ENCODE measurements around the gene BTBD9.

Gene BTBD9

DNA sequence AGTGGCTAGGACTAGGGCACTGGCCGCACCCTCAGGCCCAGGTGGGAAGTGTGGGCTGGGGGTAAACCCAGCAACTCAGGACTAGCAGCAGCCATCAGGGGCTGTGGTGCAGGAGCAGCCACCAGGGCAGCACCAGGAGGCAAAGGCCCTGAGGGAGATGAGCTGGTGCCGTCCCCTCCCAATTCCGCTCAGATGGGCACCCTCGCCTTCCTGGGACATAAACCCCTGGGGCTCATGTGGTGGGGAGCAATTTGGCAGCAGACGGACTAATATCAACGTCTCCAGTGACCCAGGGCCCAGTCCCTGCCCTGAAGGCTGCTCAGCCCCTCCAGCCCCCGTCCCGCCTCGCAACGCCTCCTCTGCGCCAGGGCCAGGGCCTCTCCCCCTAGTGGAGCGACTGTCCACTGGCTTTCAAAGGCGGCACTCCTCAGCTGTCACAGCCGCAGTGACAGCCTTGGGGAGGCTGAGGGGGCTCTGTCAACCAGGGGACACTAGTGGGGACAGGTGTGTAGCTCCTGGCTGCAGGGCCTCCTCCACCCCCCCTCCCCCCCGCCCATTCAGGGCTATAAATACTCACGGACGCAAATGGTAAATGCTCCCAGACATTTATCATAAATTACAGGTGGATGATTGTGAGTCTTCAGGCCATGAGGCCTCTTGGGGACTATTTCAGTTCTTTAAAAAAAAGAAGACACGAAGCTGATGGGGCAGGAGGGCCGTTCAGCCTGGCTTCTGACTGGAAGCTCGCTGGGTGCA, 470.3 kb downstream of the BTBD9 start:
- no peak for DNase-seq

DNA sequence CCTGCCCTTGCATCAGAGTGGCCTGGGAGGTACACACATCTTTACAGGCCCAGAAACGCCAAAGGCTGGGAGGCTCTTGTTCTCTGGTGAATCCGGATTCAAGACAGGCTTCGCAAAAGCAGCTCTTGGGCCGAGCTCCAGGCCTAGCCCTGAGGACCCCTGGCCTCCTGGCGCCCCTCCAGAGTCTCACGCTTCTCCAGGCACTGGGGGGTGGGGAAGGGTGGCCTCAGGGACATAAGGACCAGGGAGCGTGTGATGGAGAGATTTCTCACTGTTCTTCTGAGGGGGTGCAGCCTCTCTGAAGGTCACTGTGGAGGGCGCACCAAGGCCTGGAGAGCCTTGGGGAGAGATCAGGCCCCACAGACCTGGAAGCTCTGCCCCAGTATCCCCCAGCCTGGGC, 471.0 kb downstream of the BTBD9 start:
- no peak for DNase-seq

DNA sequence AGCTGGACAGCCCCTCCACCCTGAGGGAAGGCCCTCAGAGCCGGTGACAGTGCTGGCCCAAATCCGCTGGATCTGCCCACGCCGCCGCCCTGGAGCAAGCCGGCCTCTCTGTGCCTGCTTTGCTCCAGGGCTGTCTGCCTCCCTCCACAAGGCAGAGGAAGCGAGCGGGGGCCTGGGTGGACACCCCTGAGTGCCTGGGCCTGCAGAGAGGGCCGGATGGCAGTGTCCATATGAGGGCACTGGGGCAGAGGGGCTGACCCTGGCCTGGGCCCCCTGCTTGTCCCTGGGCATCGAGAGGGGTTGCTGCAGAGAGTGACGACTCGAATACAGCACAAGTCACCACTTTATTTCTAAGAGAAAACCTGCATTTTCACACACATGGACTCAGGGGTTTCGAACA, 471.6 kb downstream of the BTBD9 start:
- DNase-seq = no peak

DNA sequence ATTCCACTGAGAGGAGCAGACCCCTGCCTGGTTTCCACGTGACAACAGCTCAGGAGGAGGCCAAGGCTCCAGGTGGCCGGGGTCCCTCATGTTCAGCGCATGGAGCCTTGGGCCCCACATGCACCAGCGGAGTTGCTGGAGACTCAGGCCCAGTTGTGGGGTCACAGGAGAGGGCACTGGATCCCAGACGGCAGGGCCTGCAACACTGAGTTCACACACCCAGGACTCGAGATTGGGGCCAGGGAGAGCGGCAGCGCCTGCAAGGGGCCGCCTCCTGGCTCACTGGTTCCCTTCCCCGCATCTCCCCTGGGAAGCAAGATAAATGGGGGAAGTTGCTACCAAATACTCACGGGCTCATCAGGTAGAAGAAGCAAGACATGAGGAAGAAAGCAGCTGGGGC, 472.1 kb downstream of the BTBD9 start:
- DNase-seq = no peak

DNA sequence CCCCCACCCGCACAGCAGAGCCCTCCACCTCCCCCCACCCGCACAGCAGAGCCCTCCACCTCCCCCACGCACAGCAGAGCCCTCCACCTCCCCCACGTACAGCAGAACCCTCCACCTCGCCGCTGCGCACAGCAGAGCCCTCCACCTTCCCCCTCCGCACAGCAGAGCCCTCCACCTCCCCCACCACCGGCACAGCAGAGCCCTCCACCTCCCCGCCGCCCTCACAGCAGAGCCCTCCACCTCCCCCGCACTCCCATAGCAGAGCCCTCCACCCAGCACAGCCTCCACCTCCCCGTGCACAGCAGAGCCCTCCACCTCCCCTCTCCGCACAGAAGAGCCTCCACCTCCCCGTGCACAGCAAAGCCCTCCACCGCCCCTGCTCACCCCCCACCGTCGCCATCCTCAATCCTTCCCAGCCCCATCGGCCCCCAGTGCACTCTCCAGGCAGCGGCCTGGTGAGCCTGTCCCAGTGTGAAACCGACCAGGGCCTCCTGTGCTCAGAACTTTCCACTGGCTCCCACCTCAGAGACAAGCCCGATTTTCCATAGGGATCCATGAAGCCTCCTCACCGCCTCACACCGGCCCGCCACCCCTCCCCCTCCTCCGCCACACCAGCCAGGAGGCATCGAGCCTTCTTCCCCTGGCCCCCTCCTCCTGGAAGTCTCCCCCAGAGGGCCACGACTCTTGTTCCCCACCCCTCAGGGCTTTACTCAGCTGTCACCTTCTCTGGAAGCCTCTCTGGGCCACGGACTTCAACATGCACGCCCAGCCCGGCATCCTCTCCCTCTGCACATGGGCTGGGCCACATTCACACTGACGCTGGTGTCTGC, 473.1 kb downstream of the BTBD9 start:
- DNase-seq = no peak

DNA sequence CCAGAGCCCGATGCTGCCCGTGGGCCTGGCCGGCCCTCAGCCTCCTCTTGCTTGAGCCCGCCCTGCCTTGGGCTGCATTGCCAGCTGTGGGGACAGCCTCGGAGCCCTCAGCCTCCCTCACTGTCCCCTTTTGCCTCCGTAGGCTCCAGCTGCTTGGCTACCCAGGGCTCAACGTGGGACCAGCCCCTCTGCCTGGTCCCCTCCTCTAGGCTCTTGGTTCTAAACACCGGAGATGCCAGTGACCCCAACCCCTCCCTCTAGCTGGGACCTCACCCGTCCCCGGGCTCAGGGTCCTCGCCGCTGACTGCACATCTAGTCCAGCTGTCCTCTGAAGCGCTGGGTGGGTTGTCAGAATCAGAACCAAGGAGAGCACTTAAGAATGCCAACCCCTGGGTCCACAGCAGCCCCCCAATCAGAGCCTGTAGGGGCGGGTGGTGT, 475.0 kb downstream of the BTBD9 start:
- no peak for DNase-seq

DNA sequence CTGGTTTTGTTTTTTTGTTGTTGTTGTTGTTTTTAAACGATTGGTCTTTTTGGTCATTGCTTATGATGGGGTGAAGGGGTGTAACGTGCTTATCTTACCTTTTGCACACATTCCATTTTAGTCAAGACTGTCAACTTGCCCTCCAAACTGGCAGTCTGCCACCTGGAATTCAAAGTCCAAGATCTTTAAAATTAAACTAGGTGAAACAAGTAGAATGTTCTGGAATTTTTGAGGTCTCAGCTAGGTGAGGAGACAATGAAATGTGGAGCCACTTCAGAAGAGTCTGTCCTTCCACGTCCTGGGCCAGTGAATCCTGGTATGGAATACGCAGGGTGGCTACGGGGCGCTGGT, 475.6 kb downstream of the BTBD9 start:
- DNase-seq = no peak

DNA sequence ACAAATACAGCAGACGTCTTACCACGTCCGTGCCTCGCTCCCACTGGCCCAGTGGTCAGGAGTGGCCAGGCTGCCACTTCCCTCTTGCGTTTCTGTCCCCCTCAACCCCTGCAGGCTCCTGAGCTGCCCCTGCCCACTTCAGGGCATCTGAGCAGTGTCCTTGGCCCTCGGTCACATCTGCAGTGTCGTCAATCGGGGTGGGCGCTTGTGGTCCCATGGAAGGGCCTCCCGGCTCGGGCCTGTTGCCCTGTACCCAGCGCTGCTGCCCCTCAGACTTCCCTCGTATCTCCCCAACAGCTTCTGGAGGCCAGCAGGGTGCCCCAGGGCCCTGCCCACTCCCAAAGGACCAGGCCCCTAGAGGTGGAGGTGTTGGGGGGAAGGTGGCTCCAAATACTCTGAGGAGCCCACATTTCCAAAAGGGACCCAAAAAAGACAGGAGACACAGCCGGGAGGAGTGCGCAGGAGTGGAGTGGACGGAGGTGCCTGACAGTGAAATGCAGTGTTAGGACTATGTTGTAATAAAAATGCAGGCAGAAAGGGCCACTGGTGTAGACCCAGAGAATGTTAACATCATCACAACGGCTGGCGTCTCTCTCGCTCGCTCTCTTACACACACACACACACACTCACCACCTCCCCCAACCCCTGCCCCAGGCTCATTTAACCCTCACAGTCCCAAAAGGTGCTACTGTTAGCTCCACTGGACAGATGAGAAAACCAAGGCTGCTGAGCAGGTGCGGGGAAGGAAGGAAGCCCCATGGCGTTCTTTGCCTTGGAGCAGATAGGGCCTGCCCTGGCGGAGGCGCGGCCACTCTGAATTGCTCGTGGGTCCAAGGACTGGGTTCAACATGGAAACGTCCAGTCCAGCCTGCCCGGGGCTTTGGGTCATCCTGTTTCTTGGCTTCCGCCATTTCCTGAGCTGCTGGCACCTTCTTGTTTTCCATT, 476.3 kb downstream of the BTBD9 start:
- no peak for DNase-seq

DNA sequence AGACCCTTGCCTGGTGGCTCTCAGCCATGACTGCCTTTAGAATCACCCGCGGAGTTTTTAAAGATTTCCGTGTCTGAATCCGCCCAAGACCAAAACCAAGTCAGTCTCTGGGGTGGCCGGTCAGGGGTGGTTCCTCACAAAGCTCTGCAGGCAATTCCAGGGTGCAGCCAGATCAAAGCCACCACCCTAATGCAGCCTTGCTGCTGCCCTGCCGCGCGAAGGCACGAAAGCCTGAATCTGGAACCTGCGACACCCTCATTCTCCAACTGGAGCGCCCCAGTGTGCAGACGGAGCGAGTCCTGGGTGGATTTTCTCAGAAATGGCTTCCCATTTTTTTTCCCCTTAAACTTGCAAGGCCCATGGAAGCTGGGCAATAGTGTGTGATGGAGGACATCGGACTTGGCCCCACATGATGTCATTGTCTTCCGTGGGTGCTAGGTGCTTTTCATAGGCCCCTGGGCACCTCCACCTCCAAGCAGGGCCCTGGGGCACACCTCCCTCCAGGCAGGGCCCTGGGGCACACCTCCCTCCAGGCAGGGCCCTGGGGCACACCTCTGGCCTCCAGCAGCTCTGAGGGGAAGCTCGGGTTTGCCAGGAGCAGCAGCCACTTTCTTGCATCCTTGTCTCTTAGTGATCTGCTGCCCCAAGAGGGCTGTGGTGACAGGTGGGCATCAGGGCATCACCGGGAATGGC, 477.1 kb downstream of the BTBD9 start:
- DNase-seq = no peak

DNA sequence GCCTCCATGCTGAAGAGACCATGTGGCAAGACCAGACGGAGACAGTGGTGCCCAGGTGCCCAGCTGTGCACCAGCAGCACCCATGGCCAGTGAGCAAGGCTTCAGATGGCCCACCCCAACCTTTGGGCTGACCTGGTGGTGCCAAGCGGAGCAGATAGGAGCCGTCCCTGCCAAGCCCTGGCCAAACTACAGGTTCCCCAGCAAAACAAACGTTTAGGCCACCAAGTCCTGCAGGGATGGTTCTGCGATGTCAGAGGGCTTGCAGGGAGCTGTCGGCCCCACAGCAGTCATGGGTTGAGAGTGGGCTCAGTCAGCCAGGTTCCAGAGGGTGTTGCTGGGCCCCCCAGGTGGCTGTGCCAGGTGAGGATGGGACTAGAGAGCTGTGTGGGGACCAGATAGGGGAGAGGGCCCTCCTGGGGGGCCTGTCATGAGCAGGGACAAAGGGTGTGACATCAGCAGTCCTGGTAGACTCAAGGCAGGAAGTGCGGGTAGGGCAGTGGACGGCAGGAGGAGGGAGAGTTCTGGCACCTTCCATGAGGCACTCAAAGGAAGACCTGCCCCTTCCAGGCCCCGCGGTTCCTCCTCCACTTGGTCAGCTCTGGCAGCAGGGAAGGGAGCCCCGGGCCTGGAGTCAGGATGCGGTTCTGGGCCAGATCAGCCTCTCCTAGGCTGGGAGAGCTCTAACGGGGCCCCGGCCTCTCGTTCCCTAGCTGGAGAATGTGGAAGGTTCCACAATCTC, 477.8 kb downstream of the BTBD9 start:
- DNase-seq = no peak

DNA sequence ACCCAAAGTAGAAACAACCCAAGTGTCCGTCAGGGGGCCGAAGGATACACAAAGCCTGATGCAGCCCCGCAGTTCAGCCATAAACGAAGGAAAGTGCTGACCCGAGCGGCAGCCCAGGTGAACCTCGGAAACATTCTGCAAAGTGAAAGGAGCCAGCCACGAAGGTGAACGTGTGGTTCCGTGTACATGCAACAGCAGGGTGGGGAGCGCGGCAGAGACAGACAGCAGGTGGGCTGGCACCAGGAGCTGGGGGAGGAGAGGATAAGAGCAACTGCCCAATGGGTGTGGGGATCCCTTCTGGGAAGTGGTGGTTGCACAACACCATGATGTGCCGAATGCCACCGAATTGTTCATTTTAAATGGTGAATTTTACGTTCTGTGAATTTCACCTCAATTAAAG, 478.4 kb downstream of the BTBD9 start:
- no peak for DNase-seq

DNA sequence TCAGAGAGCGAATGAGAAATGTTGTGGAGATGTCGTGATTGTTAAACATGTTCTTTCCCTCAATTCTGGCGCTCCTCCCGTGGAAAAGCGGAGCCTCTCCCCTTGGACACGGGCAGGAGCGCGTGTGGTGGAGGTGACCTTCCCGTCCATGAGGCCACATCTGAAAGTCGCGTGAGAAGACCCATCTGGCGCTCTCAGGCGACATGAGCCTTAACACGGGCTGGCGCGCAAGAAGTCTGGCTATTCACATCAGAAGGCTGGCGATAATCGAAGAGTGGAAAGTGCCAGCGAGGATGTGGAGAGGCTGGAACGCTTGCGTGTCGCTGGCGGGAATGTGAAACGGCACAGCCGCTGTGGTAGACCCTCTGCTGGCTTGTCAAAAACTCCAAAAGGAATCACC, 478.9 kb downstream of the BTBD9 start:
- DNase-seq = no peak

DNA sequence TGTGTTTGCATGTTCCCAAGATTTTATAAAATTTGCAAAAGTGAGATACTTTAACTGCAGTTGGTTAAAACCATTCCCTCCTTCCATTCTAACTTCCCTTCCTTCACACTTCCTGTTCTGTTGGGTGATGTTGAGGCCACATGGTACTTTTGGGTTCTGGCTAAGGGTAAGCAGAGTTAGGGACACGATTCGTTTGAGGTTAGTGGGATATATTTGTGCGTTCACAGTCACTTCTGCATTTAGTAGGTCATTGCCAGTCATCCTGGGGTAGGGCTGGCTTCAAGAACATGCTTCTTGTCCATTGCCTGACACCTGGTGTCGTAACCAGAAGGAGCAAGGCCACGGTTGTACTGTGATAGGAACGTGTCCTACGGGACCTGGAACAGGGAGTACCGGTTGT, 480.1 kb downstream of the BTBD9 start:
- no peak for DNase-seq

DNA sequence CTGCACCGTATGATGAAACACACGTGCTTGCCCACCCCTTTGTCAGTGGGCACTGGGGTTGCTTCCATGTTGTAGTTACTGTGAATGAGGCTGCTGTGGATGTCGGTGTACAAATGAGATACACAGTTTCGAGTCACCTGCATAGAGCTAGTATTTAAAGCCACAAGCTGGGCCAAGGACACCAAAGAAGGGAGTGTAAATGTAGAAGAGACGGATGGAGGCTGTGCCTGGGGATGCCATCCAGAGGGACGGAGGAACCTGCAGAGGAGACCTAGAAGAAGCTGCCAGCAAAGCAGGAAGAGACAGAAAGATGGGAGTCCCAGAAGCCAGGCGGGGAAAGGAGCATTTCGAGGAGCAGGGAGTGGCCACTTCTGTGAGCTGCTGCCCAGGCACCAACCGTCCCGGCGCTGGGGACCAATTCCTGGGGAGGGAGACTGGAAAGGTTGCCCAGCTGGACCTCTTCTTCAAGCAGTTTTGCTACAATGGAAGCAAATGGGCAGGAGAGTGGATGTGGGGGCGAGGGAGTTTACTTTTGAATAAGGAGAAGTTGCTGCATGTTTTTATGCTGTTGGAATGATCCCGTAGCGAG, 480.9 kb downstream of the BTBD9 start:
- DNase-seq = no peak

DNA sequence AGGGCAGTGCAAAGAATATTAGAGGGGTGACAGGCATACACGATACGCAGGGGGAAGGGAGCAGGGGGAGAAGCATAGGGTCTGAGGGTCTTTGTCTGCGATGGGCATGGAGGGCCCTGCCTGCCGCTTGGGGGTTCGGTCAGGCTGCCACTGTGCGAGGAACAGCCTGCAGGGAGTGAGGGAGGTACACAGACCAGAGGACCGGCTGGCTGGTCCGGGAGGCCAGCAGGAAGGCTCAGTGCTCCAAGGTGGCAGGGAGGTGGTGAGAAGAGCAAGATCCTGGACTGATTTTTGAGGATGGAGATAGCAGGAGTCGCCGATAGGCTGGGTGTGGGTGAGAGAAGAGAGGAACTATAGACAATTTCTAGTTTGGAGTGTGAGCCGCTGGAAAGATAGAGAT, 481.8 kb downstream of the BTBD9 start:
- no peak for DNase-seq

DNA sequence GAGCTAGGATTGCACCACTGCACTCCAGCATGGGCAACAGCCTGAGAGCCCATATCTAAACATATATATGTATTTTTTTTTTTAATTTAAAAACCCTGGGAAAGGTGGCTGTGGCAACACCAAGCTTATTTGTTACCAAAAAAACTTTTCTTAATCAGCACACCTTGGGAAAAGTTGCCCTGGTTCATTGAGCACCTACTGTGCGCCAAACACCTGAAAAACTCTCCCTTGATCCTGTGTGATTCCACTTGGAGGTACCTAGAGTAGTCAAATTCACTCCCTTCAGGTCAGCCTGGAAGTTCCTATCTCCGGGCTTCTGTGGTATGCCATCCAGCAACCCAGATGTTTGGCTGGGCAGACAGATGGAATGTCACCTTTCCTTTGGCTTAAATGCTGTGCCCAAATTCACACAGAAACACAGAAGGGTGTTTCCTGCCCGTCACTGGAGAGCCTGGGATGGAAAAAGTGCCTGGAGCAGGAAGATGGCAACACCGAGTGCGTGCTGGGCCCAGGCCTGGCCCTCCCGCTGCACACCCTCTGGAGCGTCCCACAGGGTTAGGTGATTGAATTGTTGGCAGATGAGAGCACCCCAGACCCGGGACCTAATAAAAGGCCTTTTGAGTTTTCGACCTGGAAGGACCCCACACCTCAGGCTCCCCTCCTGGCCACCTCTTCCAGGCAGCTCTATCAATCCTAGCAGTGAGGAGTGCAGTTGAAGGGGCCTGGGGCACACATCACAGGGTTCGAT, 482.7 kb downstream of the BTBD9 start:
- no peak for DNase-seq

DNA sequence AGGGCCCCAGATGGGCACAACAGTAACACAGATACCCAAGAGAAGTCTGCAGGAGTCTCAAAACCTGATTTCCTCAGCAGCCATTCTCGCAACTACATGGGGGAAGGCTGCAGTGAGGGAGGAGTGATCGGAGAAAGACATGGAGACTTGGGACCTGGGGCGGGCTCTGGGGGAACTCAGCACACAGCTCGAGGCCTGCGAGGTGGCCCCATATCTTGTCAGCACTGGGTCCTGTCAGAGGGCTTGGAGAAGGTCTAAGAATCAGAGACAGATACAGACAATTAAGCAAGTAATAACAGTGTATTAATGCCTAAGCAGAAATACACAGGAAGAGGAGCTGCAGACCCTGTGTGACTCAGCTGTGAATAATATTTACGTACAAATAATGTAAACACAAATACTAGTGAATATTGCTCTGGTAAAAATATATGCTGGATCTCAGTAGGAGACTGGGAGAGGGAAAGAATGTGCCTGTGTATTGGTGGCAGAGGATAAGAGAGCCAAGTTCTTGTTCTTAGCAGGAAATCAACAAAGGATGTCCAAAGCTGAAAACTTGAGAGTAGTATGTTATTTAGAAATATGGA, 484.0 kb downstream of the BTBD9 start:
- DNase-seq = no peak

DNA sequence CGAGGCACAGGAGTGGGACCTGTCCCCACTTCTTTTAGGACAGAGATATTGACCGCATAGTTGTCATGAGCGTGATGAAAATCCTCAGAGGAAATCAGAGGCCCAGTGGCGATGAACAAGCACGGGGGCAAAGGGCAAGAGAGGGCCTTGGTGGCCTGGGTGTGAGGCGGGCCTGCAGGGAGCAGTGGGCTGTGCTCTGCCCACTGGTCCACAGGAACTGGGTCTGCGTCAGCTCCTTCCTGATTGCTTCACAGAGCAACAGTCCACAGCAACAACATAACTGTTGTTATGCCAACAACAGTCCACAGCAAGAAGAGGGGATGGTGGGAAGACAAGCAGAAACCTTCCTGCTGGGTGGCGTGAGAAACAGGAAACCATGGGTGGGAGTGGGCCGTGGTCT, 484.6 kb downstream of the BTBD9 start:
- no peak for DNase-seq

DNA sequence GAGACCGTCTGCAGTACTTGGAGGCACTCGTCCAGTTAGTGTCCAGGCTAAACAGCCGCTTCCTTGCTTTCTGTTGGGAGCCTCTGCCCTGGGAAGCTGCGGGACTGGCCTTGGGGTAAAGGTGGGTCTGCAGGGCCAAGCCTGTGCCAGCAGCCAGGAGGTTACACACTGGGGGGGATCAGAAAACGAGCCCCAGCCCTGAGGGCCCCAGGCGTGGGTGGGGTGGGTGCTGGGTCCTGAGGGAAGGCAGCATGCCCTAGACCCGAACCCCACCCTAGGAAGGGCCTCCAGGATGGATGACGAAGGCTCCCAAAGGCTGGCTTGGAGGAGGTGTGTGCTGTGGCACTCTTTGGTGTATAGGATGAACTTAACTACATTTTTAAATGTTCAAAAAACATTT, 485.0 kb downstream of the BTBD9 start:
- DNase-seq = no peak

DNA sequence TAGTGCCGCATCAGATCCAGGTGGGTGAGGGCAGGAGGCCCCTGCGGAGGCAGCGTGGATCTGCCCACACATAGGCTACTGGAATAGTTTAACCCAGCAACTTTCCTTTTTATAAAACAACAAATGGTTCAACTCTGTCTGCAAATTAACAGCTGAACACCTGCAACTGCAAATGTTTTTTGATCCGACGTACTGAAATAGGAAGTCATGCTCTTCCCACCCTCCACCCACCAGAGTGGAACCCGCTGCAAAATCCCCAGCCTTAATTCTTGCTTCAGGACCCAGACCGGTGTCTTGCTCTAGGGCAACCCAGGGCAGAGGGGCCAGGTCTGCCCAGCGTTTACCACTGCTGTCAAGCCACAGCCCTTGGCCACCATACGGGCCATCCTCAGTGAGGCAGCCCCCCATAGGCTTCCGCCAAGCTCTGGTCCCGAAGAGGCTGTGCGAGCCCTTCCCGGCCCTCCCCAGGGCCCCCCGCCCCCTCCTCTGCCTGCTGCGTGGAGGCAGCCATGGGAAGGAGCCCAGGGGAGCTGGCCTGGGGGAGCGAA, 485.9 kb downstream of the BTBD9 start:
- no peak for DNase-seq

All from stimulated activated CD4-positive, alpha-beta T cell treated with anti-CD3 and anti-CD28 coated beads, Interleukin-4, amount 100 ng/mL, for 4 hours (primary cell).